Fibroblast of gingiva (primary cell): ENCODE data around the gene TRPT1.
A peak's percentile ranks its signal among the peaks of the same experiment; 100 is the strongest.
"Not testable (repeated sequence)": the region's sequence is repeated elsewhere in the genome, so short reads cannot be mapped to it uniquely, and the experiment has no call there.

Experiments used
- DNase-seq: peaks from one replicate; pipeline ENCODE4 v3.0.0-alpha.2; 2011; ENCODE audit warnings: low read depth

Gene TRPT1

GRCh38 chr11:64258946-64259532, 33.1 kb upstream of the TRPT1 start:
- DNase-seq, result no peak

DNA sequence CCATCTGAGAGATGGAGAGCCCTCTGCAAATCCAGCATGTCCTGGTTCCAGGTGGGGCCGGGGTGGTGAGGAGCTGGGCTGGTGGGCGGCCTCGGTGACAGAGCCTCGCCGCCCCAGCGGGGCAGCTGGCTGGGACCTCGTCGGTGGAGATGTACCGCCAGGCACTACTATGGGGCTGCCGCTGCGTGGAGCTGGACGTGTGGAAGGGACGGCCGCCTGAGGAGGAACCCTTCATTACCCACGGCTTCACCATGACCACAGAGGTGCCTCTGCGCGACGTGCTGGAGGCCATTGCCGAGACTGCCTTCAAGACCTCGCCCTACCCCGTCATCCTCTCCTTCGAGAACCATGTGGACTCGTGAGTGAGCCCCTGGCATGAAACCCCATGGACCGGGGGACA, 32.4 kb upstream of the TRPT1 start:
- DNase-seq, result no peak

DNA sequence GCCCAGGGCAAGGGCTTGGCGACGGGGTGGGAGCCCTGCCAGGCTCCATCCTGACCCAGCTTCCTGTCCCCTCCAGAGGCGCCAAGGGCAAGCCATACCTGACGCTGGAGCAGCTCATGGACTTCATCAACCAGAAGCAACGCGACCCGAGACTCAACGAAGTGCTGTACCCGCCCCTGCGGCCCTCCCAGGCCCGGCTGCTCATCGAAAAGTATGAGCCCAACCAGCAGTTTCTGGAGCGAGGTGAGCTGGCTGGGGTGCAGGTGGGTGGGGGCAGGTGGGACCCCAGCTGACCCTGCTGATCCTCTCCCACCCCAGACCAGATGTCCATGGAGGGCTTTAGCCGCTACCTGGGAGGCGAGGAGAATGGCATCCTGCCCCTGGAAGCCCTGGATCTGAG, 30.3 kb upstream of the TRPT1 start:
- DNase-seq, result no peak

DNA sequence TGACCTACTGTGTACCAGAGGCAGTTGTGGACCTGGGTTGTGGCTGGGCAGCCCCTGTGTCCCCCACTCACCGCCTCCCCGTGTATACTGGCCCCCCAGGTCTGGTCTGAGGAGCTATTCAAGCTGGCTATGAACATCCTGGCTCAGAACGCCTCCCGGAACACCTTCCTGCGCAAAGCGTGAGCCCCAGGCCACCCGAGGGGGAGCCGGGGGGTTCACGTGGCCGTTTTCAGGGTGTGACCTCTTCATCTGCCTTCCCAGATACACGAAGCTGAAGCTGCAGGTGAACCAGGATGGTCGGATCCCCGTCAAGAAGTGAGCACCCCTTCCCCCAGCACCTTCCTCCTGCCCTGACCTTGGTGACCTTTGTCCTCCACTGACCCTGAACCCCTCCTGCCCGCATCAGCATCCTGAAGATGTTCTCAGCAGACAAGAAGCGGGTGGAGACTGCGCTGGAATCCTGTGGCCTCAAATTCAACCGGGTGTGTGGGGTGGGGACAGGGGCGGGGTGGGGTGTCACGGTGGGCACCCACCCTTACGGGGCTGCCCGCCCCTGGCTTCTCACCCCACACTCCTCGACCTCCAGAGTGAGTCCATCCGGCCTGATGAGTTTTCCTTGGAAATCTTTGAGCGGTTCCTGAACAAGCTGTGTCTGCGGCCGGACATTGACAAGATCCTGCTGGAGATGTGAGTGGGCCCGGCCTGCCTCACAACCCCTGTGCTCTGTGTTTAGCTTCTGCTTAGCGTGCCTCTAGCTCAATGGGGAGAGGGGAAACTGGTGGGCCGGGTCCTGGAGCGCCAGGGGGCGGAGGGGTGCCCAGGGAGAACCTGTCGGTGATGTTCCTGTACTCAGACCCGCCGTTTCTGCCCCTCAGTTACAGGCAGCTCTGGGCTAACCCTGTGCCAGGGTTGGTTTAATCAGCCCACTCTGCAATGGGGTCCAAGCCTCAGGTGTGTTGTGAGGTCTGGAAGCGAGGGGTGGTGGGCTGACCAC, 29.4 kb upstream of the TRPT1 start:
- no peak for DNase-seq

GRCh38 chr11:64254326-64254725, 28.3 kb upstream of the TRPT1 start:
- DNase-seq, result no peak

GRCh38 chr11:64253481-64253880, 27.5 kb upstream of the TRPT1 start:
- no peak for DNase-seq

DNA sequence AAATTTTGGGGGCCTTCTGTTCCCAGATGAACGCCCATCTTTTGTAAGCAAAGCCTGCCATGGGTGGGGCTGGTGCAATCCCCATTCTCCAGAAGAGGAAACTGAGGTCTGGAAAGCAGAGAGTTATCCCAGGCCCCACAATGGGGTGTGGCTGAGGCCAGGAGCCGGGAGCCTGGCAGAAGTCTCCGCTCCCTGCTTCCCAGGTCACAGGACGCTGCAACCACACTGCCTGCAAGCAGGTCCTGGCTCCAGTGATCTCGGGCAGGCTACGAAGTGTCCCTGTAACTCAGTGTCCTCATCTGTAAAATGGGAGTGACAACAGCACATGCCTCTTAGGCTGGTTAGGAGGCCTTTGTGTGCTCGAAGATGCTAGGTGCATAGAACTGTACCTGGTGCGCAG, 27.1 kb upstream of the TRPT1 start:
- DNase-seq, result no peak

DNA sequence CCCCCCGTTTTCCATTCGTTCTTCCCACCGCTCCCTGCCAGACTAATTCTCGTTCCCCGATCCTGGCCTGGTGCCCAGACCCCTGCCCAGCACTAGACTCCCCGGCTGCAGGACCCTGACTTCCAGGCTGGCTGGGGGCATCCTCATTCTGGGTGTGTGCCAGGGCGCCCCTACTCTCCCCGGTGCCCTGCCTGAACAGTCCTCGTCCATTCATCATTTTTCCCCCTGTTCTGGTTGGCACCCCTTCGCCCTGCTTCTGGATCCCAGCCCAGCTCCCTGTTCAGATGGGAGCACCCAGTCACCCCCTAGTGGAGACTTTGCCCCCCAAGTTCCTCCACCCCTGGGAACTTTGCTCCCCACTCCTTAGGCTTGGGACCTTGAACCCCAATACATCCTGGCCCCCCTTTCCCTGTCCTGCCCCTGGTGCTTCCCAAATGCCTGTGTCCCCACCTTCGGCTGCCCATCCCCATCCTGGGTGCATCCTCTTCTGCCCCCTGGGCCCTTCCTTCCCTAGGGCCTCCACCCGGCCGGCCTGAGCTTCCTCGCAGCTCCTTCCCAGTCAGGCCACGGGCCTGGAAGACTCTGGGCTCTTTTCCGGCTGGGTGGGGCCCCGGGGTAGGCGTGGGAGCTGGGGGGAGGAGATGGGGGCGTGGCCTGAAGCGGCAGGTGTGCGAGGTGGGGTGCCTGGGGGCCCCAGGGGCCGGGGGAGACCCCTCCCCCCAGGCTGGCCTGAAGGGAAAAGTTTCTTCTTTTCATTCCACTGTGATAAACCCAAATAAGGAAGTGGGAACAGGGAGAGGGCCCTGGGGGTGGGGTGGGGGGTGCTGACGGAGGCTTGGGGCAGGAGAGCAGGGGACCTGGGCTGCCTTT, 26.3 kb upstream of the TRPT1 start:
- DNase-seq, result peak; percentile 27

DNA sequence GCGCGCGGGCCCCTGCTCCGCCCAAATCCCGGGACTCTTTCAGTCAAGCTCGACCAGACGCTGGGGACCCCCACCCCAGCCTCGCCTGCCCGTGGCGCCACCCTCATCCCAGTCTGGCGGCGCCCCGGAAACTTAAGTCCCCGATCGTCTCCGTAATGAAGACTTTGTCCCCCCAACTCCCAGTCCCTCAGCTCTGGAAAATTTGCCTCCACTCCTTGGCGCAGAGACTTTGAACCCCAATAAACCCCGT, 25.7 kb upstream of the TRPT1 start:
- DNase-seq, result no peak

- DNase-seq, result peak; percentile 27
Measured at GRCh38 chr11:64251016-64251752, 25.2 kb upstream of the TRPT1 start, which contains the start of gene PLCB3. PLCB3 (plus strand) TSS chr11:64251530; CDS start chr11:64251650, 120 bp downstream.

- no peak for DNase-seq
Measured at GRCh38 chr11:64250415-64251015, 24.5 kb upstream of the TRPT1 start.

DNA sequence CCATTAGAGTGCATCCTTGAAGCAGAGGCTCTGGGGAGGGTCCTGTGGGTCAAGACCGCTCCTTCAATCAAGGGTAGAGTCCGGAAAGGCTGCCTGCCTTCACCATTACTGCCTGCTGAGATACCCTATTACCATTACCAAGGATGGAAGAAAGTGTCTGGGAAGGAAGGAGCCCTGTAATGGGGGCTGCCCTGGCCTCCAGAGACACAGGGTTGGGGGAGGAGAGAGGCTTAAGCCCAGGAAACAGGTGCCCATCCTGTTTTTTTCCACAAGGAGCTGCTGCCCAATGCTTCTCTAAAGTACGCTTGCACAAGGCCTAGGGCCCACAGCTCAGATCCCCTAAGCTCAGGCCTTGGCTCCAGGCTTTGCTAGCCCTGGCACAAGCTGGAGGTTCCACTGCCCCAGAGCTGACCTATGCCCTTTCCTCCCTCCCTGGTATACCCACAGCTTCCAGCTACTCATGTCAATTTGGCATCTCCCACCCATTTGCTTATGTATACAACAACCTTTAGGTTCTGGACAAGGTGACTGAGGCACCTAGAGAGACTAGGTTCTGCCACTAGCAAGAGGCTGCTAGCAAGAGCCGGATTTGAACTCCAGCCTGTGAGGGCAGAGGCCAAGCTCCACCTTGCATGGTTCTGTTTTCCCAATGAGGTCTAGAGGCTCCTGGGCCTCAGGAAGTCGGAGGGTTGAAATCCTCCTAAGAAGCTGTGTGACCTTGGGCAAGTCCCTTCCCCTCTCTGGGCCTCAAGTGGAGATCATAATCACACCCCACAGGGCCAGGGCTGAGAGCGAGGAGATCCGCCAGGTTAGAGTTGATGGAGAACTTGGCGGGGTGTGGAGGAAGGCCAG, 23.8 kb upstream of the TRPT1 start:
- no peak for DNase-seq

- DNase-seq, result no peak
Measured at GRCh38 chr11:64249038-64249437, 23.1 kb upstream of the TRPT1 start.

DNA sequence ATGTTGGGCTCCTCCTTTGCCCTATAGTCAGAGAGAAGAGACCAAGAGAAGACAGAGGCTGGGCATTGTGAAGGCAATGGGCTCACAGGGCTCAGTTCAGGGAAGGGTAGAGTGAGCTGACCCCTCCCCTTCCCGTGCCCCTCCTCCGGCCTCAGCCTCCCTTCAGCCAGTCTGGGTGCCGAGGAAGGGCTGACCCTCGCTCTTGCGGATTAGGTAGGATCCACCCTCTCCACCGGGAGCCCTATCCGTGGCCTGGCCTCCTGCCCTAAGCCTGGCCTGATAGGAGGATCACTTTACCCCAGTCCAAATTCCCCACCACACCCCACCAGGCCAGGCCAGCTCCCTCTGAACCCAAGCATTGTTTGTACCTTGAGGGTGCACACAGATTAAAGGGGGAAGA, 22.6 kb upstream of the TRPT1 start:
- DNase-seq, result no peak

- no peak for DNase-seq
Measured at GRCh38 chr11:64247729-64248531, 21.9 kb upstream of the TRPT1 start.

GRCh38 chr11:64246871-64247728, 21.1 kb upstream of the TRPT1 start, which contains the start of gene PPP1R14B:
PPP1R14B (minus strand) TSS chr11:64246943; CDS start chr11:64246673, 270 bp downstream.
- DNase-seq, result peak; percentile 84

DNA sequence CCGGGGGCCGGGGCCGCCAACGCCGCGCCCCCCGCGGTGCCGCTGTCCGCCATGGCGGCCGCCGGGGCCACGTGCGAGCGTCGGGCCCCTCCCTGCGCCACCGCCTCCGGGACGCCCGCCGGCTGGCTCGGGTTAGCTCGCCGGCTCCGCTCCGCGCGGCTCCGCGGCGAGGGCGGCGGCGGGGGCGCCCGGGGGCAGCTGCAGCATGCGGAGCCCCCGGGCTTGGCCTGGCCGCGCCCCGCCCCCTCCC, 20.6 kb upstream of the TRPT1 start:
- not testable (repeated sequence) for DNase-seq

DNA sequence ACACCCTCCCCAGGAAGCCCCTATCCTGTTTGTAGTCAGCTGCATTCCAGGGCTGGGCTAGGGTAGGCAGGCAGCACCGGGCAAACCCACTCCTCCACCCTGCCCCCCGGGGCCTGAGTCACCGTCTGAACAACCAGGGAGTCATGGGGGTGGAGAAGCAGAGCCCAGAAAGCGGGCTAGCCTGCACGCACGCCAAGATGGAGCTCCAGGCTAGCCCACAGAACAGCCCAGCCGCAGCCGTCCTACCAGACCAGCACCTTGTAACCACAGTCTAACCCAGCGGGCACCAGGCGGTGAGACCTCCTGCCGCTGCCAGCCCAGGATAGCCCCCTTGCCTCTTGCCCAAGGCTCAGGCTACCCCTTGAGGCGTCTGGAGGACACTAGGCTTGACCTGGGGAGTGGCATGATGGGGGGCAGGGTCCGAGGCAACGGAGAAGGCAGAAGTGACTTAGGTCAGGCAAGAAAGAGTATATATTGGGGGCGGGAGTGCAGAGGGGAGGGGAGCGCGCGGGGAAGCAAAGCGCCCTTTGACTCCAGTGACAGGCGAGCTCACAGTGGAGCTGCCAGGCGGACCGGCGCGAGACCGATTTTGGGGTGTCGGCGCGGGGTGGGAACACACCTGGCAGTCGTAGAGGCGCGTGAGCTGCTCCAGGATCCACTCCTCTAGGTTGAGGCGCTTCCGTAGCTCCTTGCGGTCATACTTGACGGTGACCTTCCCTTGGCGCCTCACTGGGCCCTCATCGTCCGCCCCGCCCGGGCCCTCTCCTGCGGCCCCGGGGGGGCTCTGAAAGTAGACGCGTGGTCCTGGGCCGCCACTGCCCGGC, 20.0 kb upstream of the TRPT1 start:
- DNase-seq, result peak; percentile 83
